Kidney epithelial cell (primary cell): ENCODE data around the gene PRDM11. TPM values are rescaled to one million over a fixed set of nuclear protein-coding genes. Genes with fewer than 3 reads are reported as not detected.

ENCODE experiments used
- DNase-seq: peaks from one replicate; pipeline ENCODE4 v3.0.0-alpha.2; 2010; ENCODE audit warnings: low read depth
- H3K27me3 ChIP-seq: 2 replicates; pipeline ENCODE4 v1.6.0; 2011; ENCODE audit warnings: low read length; ENCODE audit not compliant: control insufficient read depth, insufficient read depth
- H3K36me3 ChIP-seq: 2 replicates; pipeline ENCODE4 v1.5.1; 2011; ENCODE audit warnings: low read length; ENCODE audit not compliant: control insufficient read depth, insufficient read depth
- H3K4me3 ChIP-seq: 2 replicates; pipeline ENCODE4 v1.5.1; 2011; ENCODE audit warnings: low read depth, mild to moderate bottlenecking, control low read depth, low read length
- CTCF ChIP-seq: IDR thresholded peaks from 2 replicates; pipeline ENCODE4 v1.5.1; 2011; ENCODE audit warnings: mild to moderate bottlenecking, moderate library complexity, low read length, control low read depth, inconsistent platforms; ENCODE audit not compliant: insufficient read depth, poor library complexity, severe bottlenecking
- total RNA-seq: library from RNA; depleted of rRNA; stranded (reverse); fragments of >200 nt; gene quantifications from 2 replicates; pipeline ENCODE4 v1.2.3, GENCODE V29; 2015

Gene PRDM11
- total RNA-seq, 1 donor from 2014 or later: 6.6 TPM

- Histone ChIP-seq H3K36me3 (no peaks in the 10 kb centered on the region), H3K27me3 (no peaks in the 10 kb centered on the region), H3K4me3 (no peak overlapping the region)
- no peak for TF ChIP-seq CTCF
- DNase-seq: no peak
Observed at GRCh38 chr11:45218705-45219104, 72.3 kb downstream of the PRDM11 start.

- TF ChIP-seq CTCF: no peak
- H3K4me3 ChIP-seq: no peak overlapping the region
- H3K36me3 ChIP-seq: no peaks in the 10 kb centered on the region
- H3K27me3 ChIP-seq: no peaks in the 10 kb centered on the region
- no peak for DNase-seq
Observed at GRCh38 chr11:45219411-45219810, 73.0 kb downstream of the PRDM11 start.

GRCh38 chr11:45223496-45223895 lies 77.1 kb downstream of the PRDM11 start:
- Histone ChIP-seq H3K27me3 (no peaks in the 10 kb centered on the region), H3K4me3 (no peak overlapping the region), H3K36me3 (no peaks in the 10 kb centered on the region)
- DNase-seq: no peak
- TF ChIP-seq CTCF: no peak

DNA sequence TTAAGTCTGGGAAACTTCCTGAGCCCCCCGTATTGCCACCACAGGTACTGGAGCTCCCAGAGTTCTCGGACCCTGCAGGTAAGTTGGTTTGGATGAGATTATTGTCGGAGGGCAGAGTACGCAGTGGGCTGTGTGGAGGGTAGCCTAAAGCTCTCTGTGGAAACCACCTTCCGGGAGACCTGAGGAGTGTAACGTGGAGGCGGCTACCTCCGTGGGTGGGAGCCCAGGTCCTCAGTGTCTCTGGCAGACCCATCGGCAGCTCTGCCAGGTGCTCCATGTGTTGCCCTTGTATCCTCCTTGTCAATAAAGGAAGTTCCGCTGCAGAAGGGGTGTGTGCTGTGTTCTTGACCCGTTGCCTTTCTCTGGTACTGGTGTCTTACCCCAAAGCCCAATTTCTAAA lies 78.3 kb downstream of the PRDM11 start:
- H3K36me3 ChIP-seq: no peaks in the 10 kb centered on the region
- no peaks in the 10 kb centered on the region for H3K27me3 ChIP-seq
- no peak overlapping the region for H3K4me3 ChIP-seq
- TF ChIP-seq CTCF: no peak
- DNase-seq: no peak

GRCh38 chr11:45225277-45225676 lies 78.8 kb downstream of the PRDM11 start:
- no peak for DNase-seq
- H3K4me3 ChIP-seq: no peak overlapping the region
- no peak for TF ChIP-seq CTCF
- H3K36me3 ChIP-seq: no peaks in the 10 kb centered on the region
- no peaks in the 10 kb centered on the region for H3K27me3 ChIP-seq
